ENCODE measurements around the gene HRCT1. TPM values are rescaled to one million over a fixed set of nuclear protein-coding genes. Genes with fewer than 3 reads are reported as not detected.

HRCT1 gene
- total and polyA plus RNA-seq, 2 donors (not counting 3 experiments of a cell fraction or from before 2014, with no cell fraction given): 1.2 to 7.0 TPM

DNA sequence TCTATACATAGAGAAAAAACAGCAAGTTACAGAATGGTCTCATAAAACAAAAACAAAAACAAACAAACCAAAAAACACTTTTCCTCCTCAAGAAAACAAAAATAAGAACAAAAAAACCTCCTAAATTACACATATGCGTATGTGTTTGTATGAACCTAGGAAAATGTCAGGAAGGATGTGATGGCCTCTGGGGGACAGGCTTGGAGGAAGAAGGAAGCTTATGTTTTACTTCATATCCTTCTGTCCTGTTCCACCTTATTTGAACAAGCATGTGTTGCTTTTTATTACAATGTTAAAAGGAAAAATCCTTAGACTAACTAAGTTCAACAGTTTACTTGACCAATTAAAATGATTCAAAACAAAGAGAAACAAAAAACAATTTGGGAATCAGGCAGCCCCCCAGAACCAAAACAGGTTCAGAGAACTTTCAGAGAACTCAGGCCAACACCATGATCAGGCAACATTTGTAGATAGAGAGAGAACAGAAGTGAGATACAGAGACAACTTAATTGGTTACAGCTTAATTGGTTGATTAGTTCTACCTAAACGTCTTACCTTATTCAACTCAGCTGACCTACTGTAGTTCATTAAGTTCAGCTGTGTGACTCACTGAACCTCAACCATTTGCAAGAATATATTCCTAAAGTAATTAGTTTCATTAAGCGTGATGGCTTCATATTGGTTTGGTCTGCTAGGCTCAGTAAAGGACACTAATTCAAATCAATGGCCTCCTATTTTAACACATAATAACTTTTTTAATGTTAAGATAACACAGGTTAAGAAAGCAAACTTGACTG, 13.4 kb downstream of the HRCT1 start:
- no peaks in the 10 kb centered on the region for H3K79me2 ChIP-seq (ENCODE audit: control insufficient read depth, insufficient read depth, low read length)
- DNase-seq (ENCODE audit: low read depth, low spot score) (no peak), FAIRE-seq (no peak)
- H3K4me1 ChIP-seq (ENCODE audit: control insufficient read depth, extremely low read depth, insufficient read depth, low read length): peaks cover 7% of the 10 kb centered on the region
- H3K27ac ChIP-seq (ENCODE audit: insufficient read depth, low read depth, low read length): no peak overlapping the region
- H3K9me3 ChIP-seq (replicated peaks; ENCODE audit: control insufficient read depth, insufficient read depth, low read length): no peaks in the 10 kb centered on the region
- dilution Hi-C loops (cut with MboI; ENCODE audit: extremely low pct_ligation_motif_present, low sequenced_read_pairs): no loop called here
- ChIA-PET POLR2A (no interaction called here), CTCF (interaction anchor here (0.9 to 2.0 kb wide), 7 partner anchors 8 to 187 kb away, joined by 3 to 11 read pairs (median 5); partner anchors contain the start of genes CREB3 and TLN1)
- TF ChIP-seq POLR2AphosphoS5 (IDR thresholded peaks at IDR 0.05; ENCODE audit: insufficient read depth, low read depth, low read length) (no peak), MYC (IDR thresholded peaks at IDR 0.05; ENCODE audit: low read depth, low read length) (no peak), JUN (IDR thresholded peaks at IDR 0.05; ENCODE audit: borderline replicate concordance, insufficient read depth, insufficient read length, low read depth) (no peak), GATA2 (IDR thresholded peaks at IDR 0.05; ENCODE audit: insufficient read depth, insufficient read length, low read depth, low read length) (no peak), FOS (IDR thresholded peaks at IDR 0.05; ENCODE audit: borderline replicate concordance, insufficient read depth, low read length) (no peak), POLR2A (IDR thresholded peaks at IDR 0.05; ENCODE audit: low read depth, low read length) (no peak), EZH2 (IDR thresholded peaks at IDR 0.05; ENCODE audit: borderline replicate concordance, low read depth, low read length, severe bottlenecking) (no peak)
- TF ChIP-seq, protein P1, sequence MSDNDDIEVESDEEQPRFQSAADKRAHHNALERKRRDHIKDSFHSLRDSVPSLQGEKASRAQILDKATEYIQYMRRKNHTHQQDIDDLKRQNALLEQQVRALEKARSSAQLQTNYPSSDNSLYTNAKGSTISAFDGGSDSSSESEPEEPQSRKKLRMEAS (IDR thresholded peaks at IDR 0.05; ENCODE audit: insufficient read depth, insufficient read length): no peak
- TF ChIP-seq, protein P2, sequence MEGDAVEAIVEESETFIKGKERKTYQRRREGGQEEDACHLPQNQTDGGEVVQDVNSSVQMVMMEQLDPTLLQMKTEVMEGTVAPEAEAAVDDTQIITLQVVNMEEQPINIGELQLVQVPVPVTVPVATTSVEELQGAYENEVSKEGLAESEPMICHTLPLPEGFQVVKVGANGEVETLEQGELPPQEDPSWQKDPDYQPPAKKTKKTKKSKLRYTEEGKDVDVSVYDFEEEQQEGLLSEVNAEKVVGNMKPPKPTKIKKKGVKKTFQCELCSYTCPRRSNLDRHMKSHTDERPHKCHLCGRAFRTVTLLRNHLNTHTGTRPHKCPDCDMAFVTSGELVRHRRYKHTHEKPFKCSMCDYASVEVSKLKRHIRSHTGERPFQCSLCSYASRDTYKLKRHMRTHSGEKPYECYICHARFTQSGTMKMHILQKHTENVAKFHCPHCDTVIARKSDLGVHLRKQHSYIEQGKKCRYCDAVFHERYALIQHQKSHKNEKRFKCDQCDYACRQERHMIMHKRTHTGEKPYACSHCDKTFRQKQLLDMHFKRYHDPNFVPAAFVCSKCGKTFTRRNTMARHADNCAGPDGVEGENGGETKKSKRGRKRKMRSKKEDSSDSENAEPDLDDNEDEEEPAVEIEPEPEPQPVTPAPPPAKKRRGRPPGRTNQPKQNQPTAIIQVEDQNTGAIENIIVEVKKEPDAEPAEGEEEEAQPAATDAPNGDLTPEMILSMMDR (IDR thresholded peaks at IDR 0.05; ENCODE audit: extremely low read depth in 1 of 2, insufficient read depth in 1 of 2, low read depth in 1 of 2, low read length in 2 of 2): no peak
- H3K4me3 ChIP-seq (replicated peaks in 1 of 3; ENCODE audit: insufficient read depth in 1 of 3, low read depth in 1 of 3, low read length in 3 of 3): no peak overlapping the region
- no peaks in the 10 kb centered on the region for H3K27me3 ChIP-seq (ENCODE audit: control insufficient read depth in 2 of 2, insufficient read depth in 2 of 2, low read length in 2 of 2)
- no peaks in the 10 kb centered on the region for H3K36me3 ChIP-seq (ENCODE audit: control insufficient read depth in 2 of 2, extremely low read depth in 1 of 2, insufficient read depth in 2 of 2, low read length in 2 of 2)
- no peaks in the 10 kb centered on the region for H3K9me1 ChIP-seq (replicated peaks; ENCODE audit: control insufficient read depth, extremely low read depth, insufficient read depth, low read length)
- no peak overlapping the region for H3K4me2 ChIP-seq (ENCODE audit: insufficient read depth, low read length)
- intact Hi-C loops (cut with micrococcal nuclease): no loop called here
- no peaks in the 10 kb centered on the region for H4K20me1 ChIP-seq (replicated peaks; ENCODE audit: control insufficient read depth, extremely low read depth, insufficient read depth, low read length)
- no TSS peak for BruUV-seq (replicated peaks)
- H3K9ac ChIP-seq (replicated peaks; ENCODE audit: extremely low read depth, insufficient read depth, low read length): no peak overlapping the region
- no peak overlapping the region for H2AFZ ChIP-seq (ENCODE audit: low read depth, low read length)
